Ishikawa (cell line): ENCODE results near the gene TET1.

Source experiments
- CEBPB ChIP-seq: IDR thresholded peaks from 2 replicates; pipeline ENCODE4 v1.6.1; 2012
- CREB1 ChIP-seq: IDR thresholded peaks from 2 replicates; pipeline ENCODE4 v1.6.1; 2012; ENCODE audit warnings: low read depth
- EP300 ChIP-seq: IDR thresholded peaks from 2 replicates; pipeline ENCODE4 v1.6.1; 2012; ENCODE audit warnings: borderline replicate concordance
- MAX ChIP-seq: IDR thresholded peaks from 2 replicates; pipeline ENCODE4 v1.6.1; 2012
- REST ChIP-seq: IDR thresholded peaks from 2 replicates; pipeline ENCODE4 v1.6.1; 2012; ENCODE audit warnings: low read depth, mild to moderate bottlenecking
- TAF1 ChIP-seq: IDR thresholded peaks from 2 replicates; pipeline ENCODE4 v1.6.1; 2012; ENCODE audit warnings: low read depth, mild to moderate bottlenecking
- YY1 ChIP-seq: IDR thresholded peaks from 2 replicates; pipeline ENCODE4 v1.6.1; 2012; ENCODE audit warnings: low read depth

GRCh38 chr10:68619595-68619994, 59.5 kb downstream of the TET1 start:
- TF ChIP-seq EP300 (no peak), YY1 (no peak), TAF1 (no peak), CEBPB (no peak), REST (no peak), MAX (no peak), CREB1 (no peak)
